Pancreas (tissue), 10 donors: ENCODE data around the gene PTCD1. TPM values are rescaled to one million over a fixed set of nuclear protein-coding genes. Genes with fewer than 3 reads are reported as not detected.

ENCODE experiments used
- ATAC-seq, 4 donors: fragments of 200-7000 bp; cut with Tn5 transposase; one replicate each; pipeline versions ENCODE4 v1.8.0 to v1.9.1; 2020; ENCODE audit warnings: mild to moderate bottlenecking in 4 of 4, moderate library complexity in 4 of 4
- DNase-seq, 6 donors: peaks; one replicate each; pipeline ENCODE4 v3.0.0-alpha.2; 2020
- FAIRE-seq: peaks from 2 replicates; lab custom pipeline; 2012; peaks lifted over from hg19 to GRCh38; lab: Jason Lieb, UNC
- H3K27ac ChIP-seq, 4 donors: fragments of 200-600 bp; sonication (generic); 1 replicate in 3 of 4; 2 replicates in 1 of 4; pipeline versions ENCODE4 v1.5.0 to v1.8.0; 2020
- H3K27me3 ChIP-seq, 4 donors: fragments of 200-600 bp; one replicate each; pipeline ENCODE4 v1.8.0; 2021
- H3K36me3 ChIP-seq, 3 donors: fragments of 200-600 bp; sonication (generic) in 1 of 3; one replicate each; pipeline versions ENCODE4 v1.5.0 to v1.8.0; 2020 to 2021
- H3K4me1 ChIP-seq, 3 donors: fragments of 200-600 bp; one replicate each; pipeline ENCODE4 v1.8.0; 2021
- H3K4me3 ChIP-seq, 4 donors: fragments of 200-600 bp; sonication (generic) in 2 of 4; one replicate each; pipeline versions ENCODE4 v1.5.0 to v1.8.0; 2020 to 2021
- H3K9me3 ChIP-seq, 4 donors: fragments of 200-600 bp; one replicate each; pipeline ENCODE4 v1.8.0; 2021
- CTCF ChIP-seq, 4 donors: fragments of 200-600 bp; sonication (generic) in 3 of 4; IDR thresholded peaks; one replicate each; pipeline versions ENCODE4 v1.5.0 to v1.8.0; 2021; ENCODE audit warnings: antibody characterized with exemption in 4 of 4
- whole genome bisulfite sequencing, 2 donors: extraction: QIAGEN DNeasy Blood & Tissue Kit; methylation state at CpG; one replicate each; pipeline ENCODE4 v1.1.7; 2013; 5-methylcytosine and 5-hydroxymethylcytosine counted together
- intact Hi-C, 3 donors: fragments of 100-400 bp; cut with DNase I; formaldehyde crosslinking; loops; one replicate each; pipeline versions ENCODE4 v1.11.1 to v1.14.2; 2022
- polyA plus RNA-seq, 2 donors: library from polyadenylated mRNA; stranded (reverse); fragments of 200-250 nt; gene quantifications; one replicate each; pipeline ENCODE4 v1.2.3, GENCODE V29; 2013
- total RNA-seq, 6 donors: library from RNA; stranded (reverse); fragmentation: NEBNext Ultra II Directional in 4 of 6; extraction: Animal tissue kit (Norgen Biotek cat#: 25700) in 4 of 6; gene quantifications; one replicate each; pipeline versions ENCODE4 v1.2.1 to v1.2.4, GENCODE V29; 2021 to 2023
- donor health status: healthy with polysubstance abuse.
- donor health status: DM: no; HTN: no; CAD: no; lungs with moderate emphysema.
- donor health status: DM: no; HTN: no; CAD: no.
- donor health status: control.
- donor health status: control.
- donor health status: Bipolar disorder and iron deficiency.
- donor health status: DM: yes; HTN: yes; CAD: no.
- donor health status: DM: no; HTN: no; CAD: no.
- donor health status: DM: no; HTN: no; CAD: no.
- donor health status: DM: yes; HTN: yes; CAD: no.

PTCD1 gene
- total and polyA plus RNA-seq, 8 donors = 1.4 to 4.0 (median 2.5) TPM

GRCh38 chr7:99428972-99429566, 9.5 kb downstream of the PTCD1 start:
- 82 to 90% methylated on average over 10 of the region's 10 CpGs for WGBS, 2 donors
- FAIRE-seq (no peak), ATAC-seq (no peak), DNase-seq (no peak)
- intact Hi-C loops = no loop called here
- H3K9me3 ChIP-seq = no peaks in the 10 kb centered on the region
- H3K4me1 ChIP-seq = no peaks in the 10 kb centered on the region
- H3K4me3 ChIP-seq = no peak overlapping the region
- no peaks in the 10 kb centered on the region for H3K27me3 ChIP-seq
- H3K27ac ChIP-seq = no peak overlapping the region
- no peak for TF ChIP-seq CTCF (IDR thresholded peaks at IDR 0.05)
- peaks cover 0 to 28% (median 6%) of the 10 kb centered on the region in 3 donors for H3K36me3 ChIP-seq

DNA sequence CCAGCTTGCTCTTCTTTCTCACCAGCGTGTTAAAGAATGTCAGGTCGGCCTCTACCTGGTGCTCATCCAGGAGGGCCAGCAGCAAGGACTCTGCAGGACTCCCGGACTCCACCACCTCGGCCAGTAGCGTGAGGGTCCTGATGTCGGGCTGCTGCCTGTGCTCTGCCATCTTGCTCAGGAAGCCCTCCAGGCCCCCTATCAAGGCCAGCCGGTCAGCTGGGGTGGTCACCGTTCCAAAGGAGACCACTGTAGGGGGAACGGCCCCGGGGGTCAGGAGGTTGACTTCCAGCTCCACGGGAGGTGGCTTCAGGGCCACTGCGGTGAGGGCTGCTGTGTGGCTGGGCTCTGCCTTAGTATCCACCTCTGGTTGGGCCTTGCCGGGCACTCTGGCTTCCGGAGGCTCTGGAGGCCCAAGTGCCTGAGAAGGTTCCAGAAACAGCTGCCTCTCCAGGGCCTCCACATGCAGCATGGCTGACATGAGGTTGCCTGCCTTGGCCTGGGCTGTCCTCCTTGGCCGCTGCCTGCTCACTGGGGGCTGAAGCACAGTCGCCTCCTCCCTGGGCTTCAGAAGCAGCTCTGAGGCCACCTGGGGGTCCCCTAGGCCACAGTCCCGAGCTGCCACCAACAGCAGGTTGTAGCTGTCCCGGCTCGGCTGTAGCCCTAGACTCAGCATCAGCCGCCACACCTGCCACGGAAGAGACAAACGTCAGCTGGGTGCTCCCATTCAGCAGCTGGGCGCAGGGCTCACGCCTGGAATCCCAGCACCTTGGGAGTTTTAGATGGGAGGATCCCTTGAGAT, 13.5 kb downstream of the PTCD1 start:
- TF ChIP-seq CTCF (IDR thresholded peaks at IDR 0.05) = no peak
- Histone ChIP-seq H3K27me3 (no peaks in the 10 kb centered on the region), H3K4me1 (no peaks in the 10 kb centered on the region), H3K4me3 (no peak overlapping the region), H3K36me3 (peaks cover 0 to 24% (median 10%) of the 10 kb centered on the region in 3 donors), H3K9me3 (no peaks in the 10 kb centered on the region), H3K27ac (no peak overlapping the region)
- DNase-seq (no peak), FAIRE-seq (no peak), ATAC-seq (no peak)
- intact Hi-C loops = no loop called here
- 91 to 92% methylated on average over 24 of the region's 24 CpGs for WGBS, 2 donors

GRCh38 chr7:99422625-99423024, 16.0 kb downstream of the PTCD1 start:
- DNase-seq (no peak), FAIRE-seq (no peak), ATAC-seq (no peak)
- Histone ChIP-seq H3K4me3 (no peak overlapping the region), H3K36me3 (peaks cover 7 to 44% (median 26%) of the 10 kb centered on the region in 3 donors), H3K27me3 (no peaks in the 10 kb centered on the region), H3K9me3 (no peaks in the 10 kb centered on the region), H3K4me1 (no peaks in the 10 kb centered on the region), H3K27ac (no peak overlapping the region)
- intact Hi-C loops = no loop called here
- 69 to 73% methylated on average over 5 of the region's 5 CpGs for WGBS, 2 donors
- TF ChIP-seq CTCF (IDR thresholded peaks at IDR 0.05) = no peak

DNA sequence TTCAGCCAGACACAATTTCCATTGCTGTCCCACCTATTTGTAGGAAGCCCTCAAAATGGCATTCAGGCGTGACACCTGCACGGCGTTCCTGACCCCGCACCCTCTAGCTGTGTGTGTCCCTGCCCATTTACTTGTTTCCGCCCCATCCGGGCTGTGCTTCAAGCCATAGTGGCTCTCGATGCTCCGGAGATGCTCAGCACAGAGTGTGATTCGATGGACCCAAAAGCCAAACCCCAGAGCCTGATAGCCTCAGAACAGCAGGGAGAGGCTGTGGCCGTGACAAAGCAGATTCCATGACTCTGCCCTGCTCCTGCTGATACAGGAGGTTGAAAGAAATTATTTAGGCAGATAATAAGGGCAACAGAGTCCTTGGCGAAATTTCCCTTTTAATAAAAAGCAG, 16.4 kb downstream of the PTCD1 start:
- intact Hi-C loops = no loop called here
- 87 to 91% methylated on average over 11 of the region's 11 CpGs for WGBS, 2 donors
- Histone ChIP-seq H3K27ac (no peak overlapping the region), H3K27me3 (no peaks in the 10 kb centered on the region), H3K9me3 (no peaks in the 10 kb centered on the region), H3K36me3 (peaks cover 7 to 48% (median 27%) of the 10 kb centered on the region in 3 donors), H3K4me3 (no peak overlapping the region), H3K4me1 (no peaks in the 10 kb centered on the region)
- FAIRE-seq (no peak), ATAC-seq (no peak), DNase-seq (no peak)
- no peak for TF ChIP-seq CTCF (IDR thresholded peaks at IDR 0.05)

DNA sequence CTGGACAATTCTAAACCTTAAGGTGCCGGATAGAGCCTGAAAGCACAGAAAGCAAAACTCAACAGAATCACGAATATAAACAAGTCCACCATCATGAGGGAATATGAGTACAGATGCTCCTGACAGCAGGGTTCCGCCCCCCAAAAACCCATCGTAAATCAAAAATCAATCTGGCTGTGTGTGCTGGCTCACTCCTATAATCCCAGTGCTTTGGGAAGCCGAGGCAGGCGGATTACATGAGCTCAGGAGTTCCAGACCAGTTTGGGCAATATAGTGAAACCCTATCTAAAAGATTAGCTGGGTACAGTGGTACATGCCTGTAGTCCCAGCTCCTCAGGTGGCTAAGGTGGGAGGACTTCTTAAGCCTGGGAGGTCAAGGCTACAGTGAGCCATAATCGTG, 17.6 kb downstream of the PTCD1 start:
- TF ChIP-seq CTCF (IDR thresholded peaks at IDR 0.05) = no peak
- H3K9me3 ChIP-seq = no peaks in the 10 kb centered on the region
- H3K4me3 ChIP-seq = no peak overlapping the region
- H3K36me3 ChIP-seq = peaks cover 7 to 59% (median 27%) of the 10 kb centered on the region in 3 donors
- DNase-seq (no peak), ATAC-seq (no peak), FAIRE-seq (no peak)
- no peak overlapping the region for H3K27ac ChIP-seq
- intact Hi-C loops = no loop called here
- H3K4me1 ChIP-seq = no peaks in the 10 kb centered on the region
- no peaks in the 10 kb centered on the region for H3K27me3 ChIP-seq
- 78 to 83% methylated on average over 7 of the region's 7 CpGs for WGBS, 2 donors
